Right cardiac atrium (tissue), 5 donors: ENCODE data around the gene DISP2. TPM values are rescaled to one million over a fixed set of nuclear protein-coding genes. Genes with fewer than 3 reads are reported as not detected.

Experiments used
- ATAC-seq, 2 donors: fragments of 200-7000 bp; cut with Tn5 transposase; one replicate each; pipeline versions ENCODE4 v1.8.0 to v1.9.1; 2020; ENCODE audit warnings: moderate library complexity in 2 of 2, mild to moderate bottlenecking in 1 of 2
- DNase-seq, 3 donors: peaks; one replicate each; pipeline ENCODE4 v3.0.0-alpha.2; 2020
- H3K27ac ChIP-seq: one replicate; pipeline ENCODE4 v1.5.1; 2013; ENCODE audit warnings: mild to moderate bottlenecking, low read length, control low read depth, moderate library complexity
- H3K27me3 ChIP-seq: one replicate; pipeline ENCODE4 v1.6.1; 2013; ENCODE audit not compliant: control insufficient read depth, insufficient read depth
- H3K4me1 ChIP-seq: one replicate; pipeline ENCODE4 v1.6.1; 2013; ENCODE audit warnings: low read length; ENCODE audit not compliant: control insufficient read depth, insufficient read depth
- H3K4me3 ChIP-seq: one replicate; pipeline ENCODE4 v1.5.1; 2013; ENCODE audit warnings: low read length, control low read depth
- H3K9me3 ChIP-seq: one replicate; pipeline ENCODE4 v1.6.1; 2013; ENCODE audit warnings: low read length; ENCODE audit not compliant: control insufficient read depth
- WGBS: extraction: QIAGEN DNeasy Blood & Tissue Kit; methylation state at CpG from one replicate; pipeline ENCODE4 v1.1.7; 2013; 5-methylcytosine and 5-hydroxymethylcytosine counted together
- intact Hi-C, 4 donors: fragments of 100-400 bp; cut with DNase I; formaldehyde crosslinking; loops; one replicate each; pipeline versions ENCODE4 v1.11.0 to v1.14.0; 2022 to 2023
- polyA plus RNA-seq: library from polyadenylated mRNA; stranded (reverse); fragments of 200-250 nt; gene quantifications from one replicate; pipeline ENCODE4 v1.2.3, GENCODE V29; 2013
- total RNA-seq, 4 donors: library from RNA; stranded (reverse); fragmentation: NEBNext Ultra II Directional; extraction: Animal tissue kit (Norgen Biotek cat#: 25700); gene quantifications; one replicate each; pipeline ENCODE4 v1.2.1, GENCODE V29; 2021
- donor health status: healthy with polysubstance abuse.
- donor health status: DM: no; HTN: yes; CAD: no.
- donor health status: DM: no; HTN: no; CAD: no.
- donor health status: DM: no; HTN: yes; CAD: no; lungs with severe emphysema.
- donor health status: DM: yes; HTN: yes; CAD: no.

DISP2 gene
- total and polyA plus RNA-seq, 5 donors, result 0.85 to 4.6 (median 1.0) TPM

- Histone ChIP-seq H3K27ac (peak overlapping the region; percentile 5), H3K4me3 (no peak overlapping the region), H3K4me1 (peaks cover 21% of the 10 kb centered on the region), H3K27me3 (no peaks in the 10 kb centered on the region), H3K9me3 (no peaks in the 10 kb centered on the region)
- intact Hi-C loops, result no loop called here
- ATAC-seq, result no peak
- 52% methylated on average over 19 of the region's 19 CpGs for WGBS
- peak in 2 of 3 donors; percentile 68 to 76 for DNase-seq
Observed at GRCh38 chr15:40337597-40337996, 20.4 kb upstream of the DISP2 start.

GRCh38 chr15:40338041-40338657 is 19.9 kb upstream of the DISP2 start:
- no peaks in the 10 kb centered on the region for H3K27me3 ChIP-seq
- intact Hi-C loops, result no loop called here
- ATAC-seq (peak; percentile 6 to 31), DNase-seq (peak; percentile 82 to 92 (median 91))
- H3K9me3 ChIP-seq, result no peaks in the 10 kb centered on the region
- peak overlapping the region; percentile 92 for H3K27ac ChIP-seq
- peaks cover 23% of the 10 kb centered on the region for H3K4me1 ChIP-seq
- H3K4me3 ChIP-seq, result no peak overlapping the region
- 36% methylated on average over 11 of the region's 11 CpGs for WGBS

GRCh38 chr15:40338921-40339620 is 18.9 kb upstream of the DISP2 start:
- no peaks in the 10 kb centered on the region for H3K27me3 ChIP-seq
- DNase-seq (peak; percentile 47 to 72 (median 64)), ATAC-seq (peak; percentile 1 to 11)
- H3K4me3 ChIP-seq, result peak overlapping the region; percentile 35
- no peaks in the 10 kb centered on the region for H3K9me3 ChIP-seq
- peaks cover 24% of the 10 kb centered on the region for H3K4me1 ChIP-seq
- WGBS, result 59% methylated on average over 11 of the region's 11 CpGs
- intact Hi-C loops, result no loop called here
- H3K27ac ChIP-seq, result peak overlapping the region; percentile 92

GRCh38 chr15:40339621-40339945 is 18.4 kb upstream of the DISP2 start:
- intact Hi-C loops, result no loop called here
- H3K27me3 ChIP-seq, result no peaks in the 10 kb centered on the region

GRCh38 chr15:40340038-40340739 is 17.8 kb upstream of the DISP2 start:
- peak; percentile 59 to 65 for ATAC-seq
- peaks cover 19% of the 10 kb centered on the region for H3K4me1 ChIP-seq
- no peaks in the 10 kb centered on the region for H3K27me3 ChIP-seq
- DNase-seq, result peak; percentile 85 to 95 (median 95)
- H3K4me3 ChIP-seq, result peak overlapping the region; percentile 35
- 15% methylated on average over 14 of the region's 14 CpGs for WGBS
- intact Hi-C loops, result loop anchor here in 1 of 4 donors (5.0 kb wide), 1 partner anchor 82 kb away; no protein-coding TSS in a partner anchor
- H3K9me3 ChIP-seq, result no peaks in the 10 kb centered on the region
- peak overlapping the region; percentile 92 for H3K27ac ChIP-seq

More at GRCh38 chr15:40339621-40339945, 18.4 kb upstream of the DISP2 start:
- peak in 2 of 3 donors; percentile 60 to 75 for DNase-seq
- no peaks in the 10 kb centered on the region for H3K9me3 ChIP-seq
- H3K27ac ChIP-seq, result peak overlapping the region; percentile 92
- peak overlapping the region; percentile 35 for H3K4me3 ChIP-seq
- 61% methylated on average over 7 of the region's 7 CpGs for WGBS
- no peak for ATAC-seq
- H3K4me1 ChIP-seq, result peaks cover 22% of the 10 kb centered on the region

- no peaks in the 10 kb centered on the region for H3K9me3 ChIP-seq
- no peaks in the 10 kb centered on the region for H3K27me3 ChIP-seq
- DNase-seq (peak; percentile 90 to 96 (median 95)), ATAC-seq (peak; percentile 80)
- peak within 1 kb of the TSS; percentile 92 for H3K27ac ChIP-seq
- peak within 1 kb of the TSS; percentile 35 for H3K4me3 ChIP-seq
- WGBS, result 15% methylated on average over 17 of the region's 17 CpGs
- H3K4me1 ChIP-seq, result peaks cover 19% of the 10 kb centered on the region
- intact Hi-C loops, result loop anchor here in 1 of 4 donors (5.0 kb wide), 1 partner anchor 81 kb away; no protein-coding TSS in a partner anchor
Observed at GRCh38 chr15:40340740-40341400, 17.1 kb upstream of the DISP2 start, which contains the start of gene CCDC9B. TSS of gene CCDC9B (minus strand) at chr15:40340939. CDS start at chr15:40340819, 120 bp downstream.

GRCh38 chr15:40342416-40343320 is 15.4 kb upstream of the DISP2 start:
- DNase-seq, result no peak
- peaks cover 16% of the 10 kb centered on the region for H3K4me1 ChIP-seq
- WGBS, result 72% methylated on average over 7 of the region's 7 CpGs

GRCh38 chr15:40343512-40343911 is 14.5 kb upstream of the DISP2 start:
- 56% methylated on average over 10 of the region's 10 CpGs for WGBS
- no peak overlapping the region for H3K4me3 ChIP-seq
- H3K4me1 ChIP-seq, result peaks cover 12% of the 10 kb centered on the region
- H3K27ac ChIP-seq, result peak overlapping the region; percentile 38
- intact Hi-C loops, result loop anchor here in 1 of 4 donors (5.0 kb wide), 1 partner anchor 79 kb away; no protein-coding TSS in a partner anchor
- ATAC-seq (peak in 1 of 2 donors; percentile 54), DNase-seq (peak; percentile 62 to 68 (median 66))
- no peaks in the 10 kb centered on the region for H3K27me3 ChIP-seq
- no peaks in the 10 kb centered on the region for H3K9me3 ChIP-seq

More at GRCh38 chr15:40342416-40343320, 15.4 kb upstream of the DISP2 start:
- no peak for ATAC-seq
- no peaks in the 10 kb centered on the region for H3K9me3 ChIP-seq
- intact Hi-C loops, result loop anchor here in 1 of 4 donors (5.0 kb wide), 1 partner anchor 80 kb away; no protein-coding TSS in a partner anchor
- H3K27me3 ChIP-seq, result no peaks in the 10 kb centered on the region
- H3K4me3 ChIP-seq, result no peak overlapping the region
- H3K27ac ChIP-seq, result peak overlapping the region; percentile 38

GRCh38 chr15:40344217-40344616 is 13.8 kb upstream of the DISP2 start:
- intact Hi-C loops, result loop anchor here in 1 of 4 donors (5.0 kb wide), 1 partner anchor 78 kb away; no protein-coding TSS in a partner anchor
- H3K4me1 ChIP-seq, result peaks cover 10% of the 10 kb centered on the region
- 44% methylated on average over 6 of the region's 6 CpGs for WGBS

More at GRCh38 chr15:40344217-40344616, 13.8 kb upstream of the DISP2 start:
- H3K27ac ChIP-seq, result no peak overlapping the region
- DNase-seq (no peak), ATAC-seq (no peak)
- H3K4me3 ChIP-seq, result no peak overlapping the region
- no peaks in the 10 kb centered on the region for H3K9me3 ChIP-seq
- H3K27me3 ChIP-seq, result no peaks in the 10 kb centered on the region
